ENCODE measurements around the gene VCAN. TPM values are rescaled to one million over a fixed set of nuclear protein-coding genes. Genes with fewer than 3 reads are reported as not detected.

The VCAN gene
- total RNA-seq, 1 experiment from 2014 or later: 0.72 TPM

- intact Hi-C loops (cut with micrococcal nuclease; ENCODE audit: unreplicated experiment): no loop called here
- ATAC-seq (no peak), DNase-seq (ENCODE audit: low read depth, low spot score) (no peak)
- Histone ChIP-seq H3K27ac (ENCODE audit: low read length) (no peak overlapping the region), H3K36me3 (ENCODE audit: control insufficient read depth, insufficient read depth, low read length) (no peaks in the 10 kb centered on the region; the same call in 1 of the 2 replicates), H3K4me3 (ENCODE audit: low read depth in 2 of 2, low read length in 2 of 2) (no peak overlapping the region), H3K4me1 (ENCODE audit: control insufficient read depth, insufficient read depth, low read length) (no peaks in the 10 kb centered on the region), H3K27me3 (ENCODE audit: control insufficient read depth, insufficient read depth, low read length) (no peaks in the 10 kb centered on the region), H3K9me3 (ENCODE audit: control insufficient read depth, insufficient read depth, low read depth, low read length) (no peaks in the 10 kb centered on the region)
- TF ChIP-seq SIN3A (IDR thresholded peaks at IDR 0.05; ENCODE audit: borderline replicate concordance, insufficient read depth, low read depth, low read length) (no peak), POLR2AphosphoS5 (IDR thresholded peaks at IDR 0.05; ENCODE audit: low read depth, low read length) (no peak), TCF7L2 (IDR thresholded peaks at IDR 0.05; ENCODE audit: low read depth, low read length) (no peak), CTCF (IDR thresholded peaks at IDR 0.05) (no peak)
- TF ChIP-seq, protein P1, sequence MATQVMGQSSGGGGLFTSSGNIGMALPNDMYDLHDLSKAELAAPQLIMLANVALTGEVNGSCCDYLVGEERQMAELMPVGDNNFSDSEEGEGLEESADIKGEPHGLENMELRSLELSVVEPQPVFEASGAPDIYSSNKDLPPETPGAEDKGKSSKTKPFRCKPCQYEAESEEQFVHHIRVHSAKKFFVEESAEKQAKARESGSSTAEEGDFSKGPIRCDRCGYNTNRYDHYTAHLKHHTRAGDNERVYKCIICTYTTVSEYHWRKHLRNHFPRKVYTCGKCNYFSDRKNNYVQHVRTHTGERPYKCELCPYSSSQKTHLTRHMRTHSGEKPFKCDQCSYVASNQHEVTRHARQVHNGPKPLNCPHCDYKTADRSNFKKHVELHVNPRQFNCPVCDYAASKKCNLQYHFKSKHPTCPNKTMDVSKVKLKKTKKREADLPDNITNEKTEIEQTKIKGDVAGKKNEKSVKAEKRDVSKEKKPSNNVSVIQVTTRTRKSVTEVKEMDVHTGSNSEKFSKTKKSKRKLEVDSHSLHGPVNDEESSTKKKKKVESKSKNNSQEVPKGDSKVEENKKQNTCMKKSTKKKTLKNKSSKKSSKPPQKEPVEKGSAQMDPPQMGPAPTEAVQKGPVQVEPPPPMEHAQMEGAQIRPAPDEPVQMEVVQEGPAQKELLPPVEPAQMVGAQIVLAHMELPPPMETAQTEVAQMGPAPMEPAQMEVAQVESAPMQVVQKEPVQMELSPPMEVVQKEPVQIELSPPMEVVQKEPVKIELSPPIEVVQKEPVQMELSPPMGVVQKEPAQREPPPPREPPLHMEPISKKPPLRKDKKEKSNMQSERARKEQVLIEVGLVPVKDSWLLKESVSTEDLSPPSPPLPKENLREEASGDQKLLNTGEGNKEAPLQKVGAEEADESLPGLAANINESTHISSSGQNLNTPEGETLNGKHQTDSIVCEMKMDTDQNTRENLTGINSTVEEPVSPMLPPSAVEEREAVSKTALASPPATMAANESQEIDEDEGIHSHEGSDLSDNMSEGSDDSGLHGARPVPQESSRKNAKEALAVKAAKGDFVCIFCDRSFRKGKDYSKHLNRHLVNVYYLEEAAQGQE (IDR thresholded peaks at IDR 0.05; ENCODE audit: insufficient read depth in 1 of 2, low read depth in 2 of 2, low read length in 1 of 2): no peak
- ChIA-PET CTCF (no interaction called here), POLR2A (no interaction called here)
- in situ Hi-C loops (cut with HindIII; ENCODE audit: low pct_unique_long_range_greater_than_20kb, low sequenced_read_pairs): no loop called here
- no TSS peak for BruUV-seq (replicated peaks)
Observed at GRCh38 chr5:83492331-83492730, 20.8 kb downstream of the VCAN start.

DNA sequence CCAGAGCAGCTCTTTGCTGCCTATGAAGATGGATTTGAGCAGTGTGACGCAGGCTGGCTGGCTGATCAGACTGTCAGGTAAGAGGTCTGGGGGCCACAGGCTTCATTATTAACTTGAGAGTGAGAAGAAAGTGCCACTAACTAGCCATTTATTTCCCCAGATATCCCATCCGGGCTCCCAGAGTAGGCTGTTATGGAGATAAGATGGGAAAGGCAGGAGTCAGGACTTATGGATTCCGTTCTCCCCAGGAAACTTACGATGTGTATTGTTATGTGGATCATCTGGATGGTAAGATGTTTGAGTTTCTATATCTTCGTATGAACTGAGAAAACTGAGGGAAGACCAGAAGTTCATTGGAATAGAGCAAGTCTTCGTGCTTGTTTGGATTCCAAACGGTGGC, 22.1 kb downstream of the VCAN start:
- ChIA-PET POLR2A (no interaction called here), CTCF (no interaction called here)

More for the DNA sequence above, 22.1 kb downstream of the VCAN start:
- Histone ChIP-seq H3K9me3 (ENCODE audit: control insufficient read depth, insufficient read depth, low read depth, low read length) (no peaks in the 10 kb centered on the region), H3K36me3 (ENCODE audit: control insufficient read depth, insufficient read depth, low read length) (no peaks in the 10 kb centered on the region; the same call in 1 of the 2 replicates), H3K4me1 (ENCODE audit: control insufficient read depth, insufficient read depth, low read length) (no peaks in the 10 kb centered on the region), H3K4me3 (ENCODE audit: low read depth in 2 of 2, low read length in 2 of 2) (no peak overlapping the region), H3K27ac (ENCODE audit: low read length) (no peak overlapping the region), H3K27me3 (ENCODE audit: control insufficient read depth, insufficient read depth, low read length) (no peaks in the 10 kb centered on the region)
- DNase-seq (ENCODE audit: low read depth, low spot score) (no peak), ATAC-seq (no peak)
- intact Hi-C loops (cut with micrococcal nuclease; ENCODE audit: unreplicated experiment) (no loop called here), in situ Hi-C loops (cut with HindIII; ENCODE audit: low pct_unique_long_range_greater_than_20kb, low sequenced_read_pairs) (no loop called here)
- BruUV-seq (replicated peaks): no TSS peak
- TF ChIP-seq CTCF (IDR thresholded peaks at IDR 0.05) (no peak), POLR2AphosphoS5 (IDR thresholded peaks at IDR 0.05; ENCODE audit: low read depth, low read length) (no peak), SIN3A (IDR thresholded peaks at IDR 0.05; ENCODE audit: borderline replicate concordance, insufficient read depth, low read depth, low read length) (no peak), TCF7L2 (IDR thresholded peaks at IDR 0.05; ENCODE audit: low read depth, low read length) (no peak)
- TF ChIP-seq, protein P1 (IDR thresholded peaks at IDR 0.05; ENCODE audit: insufficient read depth in 1 of 2, low read depth in 2 of 2, low read length in 1 of 2): no peak
